Chondrocyte (in vitro differentiated cells): ENCODE measurements around the gene APBA3. TPM values are rescaled to one million over a fixed set of nuclear protein-coding genes. Genes with fewer than 3 reads are reported as not detected.

ENCODE experiments used
- DNase-seq: peaks from one replicate; pipeline ENCODE4 v3.0.0; 2021; ENCODE audit warnings: mixed read lengths, low spot score
- H3K27ac Mint-ChIP-seq: one replicate; pipeline ENCODE4 v1.8.0; 2021; ENCODE audit warnings: mild to moderate bottlenecking, moderate library complexity, mixed read lengths; ENCODE audit not compliant: unreplicated experiment
- H3K27me3 Mint-ChIP-seq: 2 replicates; pipeline ENCODE4 v1.8.0; 2021; ENCODE audit warnings: low read depth, mixed read lengths
- H3K36me3 Mint-ChIP-seq: 2 replicates; pipeline ENCODE4 v1.8.0; 2021; ENCODE audit warnings: low read depth, mixed read lengths
- H3K4me1 Mint-ChIP-seq: 2 replicates; pipeline ENCODE4 v1.8.0; 2021; ENCODE audit warnings: low read depth, mild to moderate bottlenecking, mixed read lengths
- H3K4me3 Mint-ChIP-seq: one replicate; pipeline ENCODE4 v1.8.0; 2021; ENCODE audit warnings: mild to moderate bottlenecking, moderate library complexity, mixed read lengths; ENCODE audit not compliant: unreplicated experiment
- H3K9me3 Mint-ChIP-seq: 2 replicates; pipeline ENCODE4 v1.8.0; 2021; ENCODE audit warnings: low read depth, mixed read lengths
- total RNA-seq: library from RNA; stranded (reverse); gene quantifications from 3 replicates; pipeline ENCODE4 v1.2.1, GENCODE V29; 2021
- TF ChIP-seq, protein P1 (sequence below): fragments of 200-600 bp; sonication (generic); IDR thresholded peaks from 2 replicates; pipeline ENCODE4 v1.5.0; 2021; ENCODE audit warnings: antibody characterized with exemption, mild to moderate bottlenecking, moderate library complexity

APBA3 gene
- total RNA-seq, 1 donor from 2014 or later, result 18.2 TPM

DNA sequence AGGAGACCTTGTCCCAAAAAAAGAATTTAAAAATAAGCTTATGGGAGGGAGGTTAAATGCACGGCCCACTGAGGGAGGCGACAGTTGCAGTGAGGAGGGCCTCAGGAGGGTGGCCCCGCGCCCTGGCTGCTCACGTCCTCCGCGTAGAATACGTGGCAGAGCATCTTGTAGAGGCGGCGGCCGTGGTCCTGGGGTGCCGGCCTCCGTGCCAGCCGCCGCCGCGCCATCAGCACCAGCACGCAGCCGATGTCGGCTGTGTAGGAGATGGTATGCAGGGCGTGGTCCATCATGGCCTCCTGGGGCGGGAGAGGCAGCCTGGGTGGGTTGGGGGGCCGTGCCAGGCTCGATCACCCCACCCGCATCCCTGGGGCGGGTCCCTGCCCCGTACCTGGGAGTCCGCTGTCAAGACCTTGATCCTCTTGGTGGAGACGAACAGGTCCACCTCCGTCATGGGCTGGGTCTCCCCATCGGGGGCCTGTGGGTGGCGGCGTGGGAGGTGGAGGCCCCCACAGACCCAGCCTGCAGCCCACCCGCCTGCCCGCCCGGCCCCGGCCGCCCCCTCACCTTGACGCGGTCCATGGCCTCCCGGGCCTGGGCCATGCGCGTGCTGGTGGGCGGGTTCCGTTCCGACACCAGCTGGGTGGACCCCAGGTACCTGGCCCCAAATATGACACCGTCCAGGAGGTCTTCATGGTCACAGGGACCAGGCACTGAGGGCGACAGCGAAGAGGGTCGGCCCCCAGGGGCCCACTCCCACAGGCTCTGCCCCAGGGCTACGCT lies 7.7 kb downstream of the APBA3 start:
- H3K27me3 Mint-ChIP-seq, result no peaks in the 10 kb centered on the region
- H3K4me3 Mint-ChIP-seq, result no peak overlapping the region
- TF ChIP-seq, protein P1, sequence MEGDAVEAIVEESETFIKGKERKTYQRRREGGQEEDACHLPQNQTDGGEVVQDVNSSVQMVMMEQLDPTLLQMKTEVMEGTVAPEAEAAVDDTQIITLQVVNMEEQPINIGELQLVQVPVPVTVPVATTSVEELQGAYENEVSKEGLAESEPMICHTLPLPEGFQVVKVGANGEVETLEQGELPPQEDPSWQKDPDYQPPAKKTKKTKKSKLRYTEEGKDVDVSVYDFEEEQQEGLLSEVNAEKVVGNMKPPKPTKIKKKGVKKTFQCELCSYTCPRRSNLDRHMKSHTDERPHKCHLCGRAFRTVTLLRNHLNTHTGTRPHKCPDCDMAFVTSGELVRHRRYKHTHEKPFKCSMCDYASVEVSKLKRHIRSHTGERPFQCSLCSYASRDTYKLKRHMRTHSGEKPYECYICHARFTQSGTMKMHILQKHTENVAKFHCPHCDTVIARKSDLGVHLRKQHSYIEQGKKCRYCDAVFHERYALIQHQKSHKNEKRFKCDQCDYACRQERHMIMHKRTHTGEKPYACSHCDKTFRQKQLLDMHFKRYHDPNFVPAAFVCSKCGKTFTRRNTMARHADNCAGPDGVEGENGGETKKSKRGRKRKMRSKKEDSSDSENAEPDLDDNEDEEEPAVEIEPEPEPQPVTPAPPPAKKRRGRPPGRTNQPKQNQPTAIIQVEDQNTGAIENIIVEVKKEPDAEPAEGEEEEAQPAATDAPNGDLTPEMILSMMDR, result no peak

DNA sequence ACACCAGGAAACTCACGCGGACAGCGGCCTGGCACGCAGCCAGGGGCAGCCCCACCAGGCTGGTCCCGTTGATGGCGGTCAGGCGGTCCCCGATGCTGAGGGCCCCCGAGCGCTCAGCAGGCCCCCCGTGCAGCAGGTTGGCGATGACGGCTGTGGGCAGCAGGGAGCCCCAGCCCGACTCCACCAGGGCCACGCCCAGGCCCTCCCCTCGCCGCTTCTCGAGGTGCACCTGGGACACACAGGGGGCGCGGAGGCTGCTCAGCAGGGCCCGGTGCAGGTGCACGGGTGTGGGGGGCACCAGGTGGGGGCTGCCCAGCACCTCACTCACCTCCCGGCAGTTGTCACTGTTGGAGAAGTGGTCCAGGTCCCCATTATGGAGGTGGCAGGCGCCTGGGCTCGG lies 9.0 kb downstream of the APBA3 start:
- no peak overlapping the region for H3K4me3 Mint-ChIP-seq
- no peaks in the 10 kb centered on the region for H3K4me1 Mint-ChIP-seq
- no peak for DNase-seq
- H3K36me3 Mint-ChIP-seq, result peaks cover 16% of the 10 kb centered on the region
- H3K27ac Mint-ChIP-seq, result no peak overlapping the region
- TF ChIP-seq, protein P1, result no peak
- no peaks in the 10 kb centered on the region for H3K27me3 Mint-ChIP-seq
- no peaks in the 10 kb centered on the region for H3K9me3 Mint-ChIP-seq

More for the DNA sequence above, 7.7 kb downstream of the APBA3 start:
- H3K9me3 Mint-ChIP-seq, result no peaks in the 10 kb centered on the region
- peaks cover 16% of the 10 kb centered on the region for H3K36me3 Mint-ChIP-seq
- H3K27ac Mint-ChIP-seq, result no peak overlapping the region
- no peaks in the 10 kb centered on the region for H3K4me1 Mint-ChIP-seq
- DNase-seq, result no peak

DNA sequence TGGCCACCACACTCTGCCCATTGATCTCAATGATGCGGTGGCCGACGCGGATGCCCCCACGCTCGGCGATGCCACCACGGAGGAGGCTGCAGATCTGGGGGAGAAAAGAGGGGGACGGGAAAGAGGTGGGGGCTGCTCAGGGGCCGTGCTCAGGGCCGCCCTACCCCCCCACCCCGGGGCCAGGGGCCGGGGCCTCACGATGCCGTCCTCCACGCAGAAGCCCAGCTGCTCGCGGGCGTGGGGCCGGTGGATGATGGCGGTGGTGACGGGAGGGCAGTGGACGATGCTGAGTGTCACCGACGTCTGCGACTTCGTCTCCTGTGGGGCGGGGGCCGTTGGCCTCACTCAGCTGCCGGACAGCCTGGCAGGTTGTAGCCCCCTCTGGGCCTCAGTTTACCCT lies 10.3 kb downstream of the APBA3 start:
- Mint-ChIP-seq H3K4me1 (no peaks in the 10 kb centered on the region), H3K9me3 (no peaks in the 10 kb centered on the region), H3K27me3 (no peaks in the 10 kb centered on the region), H3K36me3 (peaks cover 16% of the 10 kb centered on the region), H3K4me3 (no peak overlapping the region), H3K27ac (no peak overlapping the region)
- no peak for DNase-seq
- TF ChIP-seq, protein P1, result no peak

DNA sequence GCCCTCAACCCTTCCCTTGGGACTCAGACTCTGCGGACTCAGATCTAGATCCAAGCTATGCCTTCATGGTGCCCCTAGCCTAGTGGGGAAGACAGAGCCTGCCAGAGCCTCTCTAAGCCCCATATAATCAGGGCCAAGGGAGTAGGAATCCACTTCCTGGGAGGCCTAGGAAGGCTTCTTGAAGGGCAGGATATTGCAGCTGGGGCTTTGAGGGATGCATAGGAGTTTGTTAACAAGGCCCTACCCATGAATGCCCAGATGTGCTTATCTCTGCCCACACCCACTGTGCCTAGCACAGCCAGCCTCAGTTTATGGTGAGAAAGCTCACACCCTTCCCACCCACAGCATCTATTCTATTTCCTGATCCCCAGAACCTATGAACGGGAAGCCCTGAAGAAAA lies 11.3 kb downstream of the APBA3 start:
- TF ChIP-seq, protein P1, result no peak
- DNase-seq, result no peak
- Mint-ChIP-seq H3K27ac (no peak overlapping the region), H3K4me3 (no peak overlapping the region), H3K9me3 (no peaks in the 10 kb centered on the region), H3K36me3 (peaks cover 16% of the 10 kb centered on the region), H3K4me1 (no peaks in the 10 kb centered on the region), H3K27me3 (no peaks in the 10 kb centered on the region)

DNA sequence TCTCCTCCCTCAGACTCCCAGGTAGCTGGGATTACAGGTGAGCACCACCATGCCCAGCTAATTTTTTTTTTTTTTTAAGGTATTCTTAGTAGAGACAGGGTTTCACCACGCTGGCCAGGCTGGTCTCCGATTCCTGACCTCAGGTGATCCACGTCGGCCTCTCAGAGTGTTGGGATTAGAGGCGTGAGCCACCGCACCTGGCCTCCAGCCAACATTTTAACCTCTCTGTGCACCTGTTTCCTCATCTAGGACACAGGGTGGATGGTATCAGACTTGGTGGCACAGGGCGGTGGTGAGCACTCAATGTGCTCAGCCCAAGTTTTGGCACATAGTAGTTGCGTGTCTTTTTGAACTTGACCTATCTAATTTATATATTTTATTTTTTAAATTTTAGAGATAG lies 12.5 kb downstream of the APBA3 start:
- H3K9me3 Mint-ChIP-seq, result no peaks in the 10 kb centered on the region
- H3K36me3 Mint-ChIP-seq, result peaks cover 14% of the 10 kb centered on the region
- no peak overlapping the region for H3K27ac Mint-ChIP-seq
- no peaks in the 10 kb centered on the region for H3K27me3 Mint-ChIP-seq
- H3K4me3 Mint-ChIP-seq, result no peak overlapping the region
- no peak for DNase-seq
- TF ChIP-seq, protein P1, result no peak
- H3K4me1 Mint-ChIP-seq, result no peaks in the 10 kb centered on the region
